GM20431 (cell line): ENCODE results near the gene TGM2.

Source experiments
- in situ Hi-C: fragments of 300-500 bp; cut with MseI, MboI; formaldehyde crosslinking; loops from one replicate; pipeline ENCODE4 v1.15.0; 2020; ENCODE audit warnings: low sequenced_read_pairs; ENCODE audit not compliant: unreplicated experiment

The TGM2 gene

DNA sequence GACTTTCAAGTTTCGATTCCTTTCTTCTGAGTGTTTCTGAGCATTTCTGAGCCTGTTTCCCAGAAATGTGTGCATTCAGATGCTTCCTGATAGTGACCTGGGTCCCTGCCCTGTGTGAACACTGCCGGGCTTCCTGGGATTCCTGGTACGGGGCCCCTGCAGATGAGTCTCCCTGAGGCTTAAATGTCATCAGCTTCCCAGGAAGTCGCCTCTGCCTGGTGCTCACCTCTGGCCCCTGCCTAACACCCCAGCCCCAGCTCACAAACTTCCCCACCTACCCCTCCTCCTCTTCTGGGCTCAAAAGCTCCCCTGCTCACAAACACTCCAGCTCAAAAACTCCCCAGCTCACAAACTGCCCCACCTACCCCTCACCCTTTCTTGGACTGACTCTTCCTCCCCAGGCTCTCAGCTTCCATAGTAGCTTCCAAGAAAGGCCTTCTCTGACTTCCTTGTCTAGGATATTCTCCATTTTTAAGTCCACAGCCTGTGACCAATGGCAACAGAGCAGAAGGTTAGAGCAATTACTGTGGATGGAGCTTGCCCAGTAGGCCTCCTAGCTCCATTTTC is 42.0 kb downstream of the TGM2 start:
- in situ Hi-C loops: no loop called here

DNA sequence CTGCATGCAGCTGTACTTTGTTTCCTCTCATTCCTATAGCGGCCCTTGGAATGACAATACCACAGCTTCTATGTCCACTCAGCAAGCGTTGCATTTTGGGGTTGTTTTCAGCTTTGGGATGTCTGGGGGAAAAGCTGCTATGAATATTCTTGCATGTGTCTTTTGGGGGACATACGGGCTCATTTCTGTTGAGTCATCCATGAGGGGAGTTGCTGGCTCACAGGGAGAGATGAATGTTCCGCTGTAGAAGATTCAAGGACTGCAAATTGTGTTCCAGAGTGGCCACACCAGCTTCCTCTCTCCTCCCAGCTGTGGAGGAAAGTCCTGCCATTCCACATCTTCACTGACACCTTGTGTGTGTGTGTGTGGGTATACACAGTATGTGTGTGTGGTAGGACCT is 43.3 kb downstream of the TGM2 start:
- in situ Hi-C loops: no loop called here

DNA sequence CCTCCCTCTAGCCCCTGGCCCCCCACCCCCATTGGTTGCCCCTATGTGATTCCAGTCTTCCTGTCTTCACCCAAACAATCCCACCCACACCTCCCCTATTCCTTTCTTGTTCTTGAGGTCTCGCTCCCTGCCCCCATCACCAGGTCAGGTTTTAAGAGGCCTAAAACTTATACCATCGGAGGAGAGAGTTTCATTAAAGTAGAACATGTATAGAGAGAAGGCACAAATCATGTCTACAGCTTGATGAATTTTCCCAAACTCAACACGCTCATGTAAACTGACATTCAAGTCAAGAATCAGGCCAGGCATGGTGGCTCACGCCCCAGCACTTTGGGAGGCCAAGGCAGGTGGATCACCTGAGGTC is 44.5 kb downstream of the TGM2 start:
- in situ Hi-C loops: no loop called here

DNA sequence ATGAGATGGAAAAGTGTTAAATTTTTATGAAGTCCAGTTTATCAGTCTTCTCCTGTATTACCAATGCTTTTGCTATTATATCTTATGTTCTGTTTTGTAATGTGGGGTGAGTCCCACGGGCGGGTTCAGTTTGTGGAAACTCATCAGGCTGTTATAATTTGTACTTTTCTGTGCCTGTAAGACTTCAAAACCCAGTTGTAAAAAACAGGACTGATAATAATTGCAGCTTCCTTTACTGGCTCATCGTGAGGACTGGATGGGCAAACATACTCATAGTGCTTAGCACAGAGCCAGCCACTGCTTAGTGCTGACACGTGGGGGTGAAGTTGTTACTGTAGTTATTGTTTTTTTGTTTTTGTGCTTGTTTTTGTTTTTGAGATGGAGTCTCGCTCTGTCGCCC is 45.6 kb downstream of the TGM2 start:
- in situ Hi-C loops: no loop called here

DNA sequence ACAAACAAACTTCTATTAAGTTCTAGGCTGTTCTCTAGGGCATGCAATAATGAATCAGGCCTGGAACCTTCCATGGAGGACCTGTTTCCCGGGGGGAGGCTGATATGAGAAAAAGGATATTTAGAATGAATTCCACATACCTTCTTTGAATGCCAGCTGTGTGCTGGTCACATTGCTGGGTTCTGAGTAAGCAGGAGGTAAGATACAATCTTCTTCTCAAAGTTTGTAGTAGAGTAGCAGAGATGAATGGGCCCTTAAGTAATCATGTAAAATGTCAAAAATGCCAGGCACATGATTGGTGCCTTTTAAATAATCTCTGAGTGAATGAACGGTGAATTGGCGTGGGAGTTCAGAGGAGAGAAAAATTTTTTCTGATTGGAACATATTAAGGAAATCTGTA is 47.4 kb downstream of the TGM2 start:
- in situ Hi-C loops: no loop called here

DNA sequence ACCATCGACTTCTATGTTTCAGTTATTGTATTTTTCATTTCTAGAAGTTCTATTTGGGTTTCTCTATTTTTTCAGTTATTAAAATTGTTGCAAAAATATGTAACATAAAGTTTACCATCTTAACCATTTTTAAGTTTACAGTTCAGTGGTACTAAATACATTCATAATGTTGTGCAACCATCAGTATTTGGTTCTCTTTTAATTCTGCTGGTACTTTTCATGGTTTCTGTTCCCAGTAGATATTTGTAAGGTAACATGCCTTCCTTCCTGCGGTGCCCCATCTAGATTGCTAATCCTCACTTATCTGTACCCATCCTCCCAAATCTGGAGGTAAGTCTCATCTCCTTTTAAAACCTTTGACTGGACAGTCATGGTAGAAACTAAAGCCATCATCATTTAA is 47.9 kb downstream of the TGM2 start:
- in situ Hi-C loops: no loop called here

DNA sequence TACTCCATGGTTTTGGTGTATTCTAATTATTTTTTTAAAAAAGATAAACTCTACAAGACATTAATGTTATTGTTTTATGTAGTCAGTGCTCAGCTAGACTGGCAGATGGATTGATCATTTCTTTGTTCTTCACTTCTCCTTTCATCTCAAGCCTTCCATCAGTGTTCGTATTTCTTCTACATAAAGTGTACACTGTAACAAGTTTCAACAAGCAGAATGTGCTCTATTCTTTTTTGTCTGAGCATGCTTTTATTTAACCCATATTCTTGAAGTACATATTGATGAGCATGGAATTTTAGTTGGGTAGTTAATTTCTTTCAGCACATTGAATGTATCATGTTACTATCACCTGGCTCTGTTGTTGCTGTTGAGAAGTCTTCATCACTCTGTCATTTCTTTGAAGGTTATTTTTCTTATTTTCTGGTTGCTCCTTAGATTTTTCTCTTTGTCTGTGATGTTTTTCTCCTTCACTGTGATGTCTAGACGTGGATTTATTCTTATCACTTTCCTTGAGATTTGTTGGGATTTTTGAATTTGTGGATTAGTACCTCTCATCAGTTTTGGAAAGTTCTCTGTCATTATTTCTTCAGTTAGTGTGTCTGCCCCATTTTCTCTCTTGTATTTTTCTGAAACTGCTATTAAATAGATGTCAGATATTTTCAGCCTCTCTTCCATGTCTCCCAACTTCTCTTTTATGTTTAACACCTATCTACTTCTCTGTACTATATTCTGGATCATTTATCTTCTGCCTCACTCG is 48.5 kb downstream of the TGM2 start:
- in situ Hi-C loops: no loop called here

DNA sequence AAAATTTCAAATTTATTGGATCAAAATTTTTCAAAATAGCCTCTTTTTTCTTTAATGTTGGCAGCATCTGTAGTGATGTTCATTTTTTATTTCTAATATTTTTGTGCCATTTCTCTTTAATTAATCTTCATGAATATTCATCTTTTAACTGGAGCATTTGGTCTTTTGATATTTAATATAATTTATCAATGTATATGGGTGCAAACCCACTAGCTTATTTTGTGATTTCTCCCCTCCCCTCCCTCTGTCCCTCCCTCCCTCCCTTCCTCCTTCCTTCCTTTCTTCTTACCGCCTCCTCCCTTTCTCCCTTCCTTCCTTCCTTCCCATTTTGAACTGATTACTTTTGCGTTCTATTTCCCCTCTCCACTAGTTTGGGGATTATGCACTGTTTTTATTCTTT is 49.2 kb downstream of the TGM2 start:
- in situ Hi-C loops: no loop called here

DNA sequence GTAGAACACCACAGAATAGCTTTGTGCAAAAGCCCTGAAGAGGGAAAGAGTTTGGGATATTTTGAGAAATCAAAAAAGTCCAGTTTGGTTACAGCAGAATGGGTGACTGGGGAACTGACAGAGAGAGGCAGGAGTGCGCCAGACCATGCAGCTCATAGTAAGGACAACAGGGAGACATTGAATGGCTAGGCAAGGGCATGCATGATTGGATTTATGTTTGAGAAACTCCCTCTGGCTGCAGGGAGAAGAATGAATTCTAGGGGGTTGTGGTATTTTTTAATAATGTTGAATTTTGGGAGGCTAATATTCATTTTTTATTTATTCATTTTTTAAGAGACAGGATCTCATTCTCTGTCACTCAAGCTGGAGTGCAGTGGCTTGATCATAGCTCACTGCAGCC is 49.9 kb downstream of the TGM2 start:
- in situ Hi-C loops: no loop called here

DNA sequence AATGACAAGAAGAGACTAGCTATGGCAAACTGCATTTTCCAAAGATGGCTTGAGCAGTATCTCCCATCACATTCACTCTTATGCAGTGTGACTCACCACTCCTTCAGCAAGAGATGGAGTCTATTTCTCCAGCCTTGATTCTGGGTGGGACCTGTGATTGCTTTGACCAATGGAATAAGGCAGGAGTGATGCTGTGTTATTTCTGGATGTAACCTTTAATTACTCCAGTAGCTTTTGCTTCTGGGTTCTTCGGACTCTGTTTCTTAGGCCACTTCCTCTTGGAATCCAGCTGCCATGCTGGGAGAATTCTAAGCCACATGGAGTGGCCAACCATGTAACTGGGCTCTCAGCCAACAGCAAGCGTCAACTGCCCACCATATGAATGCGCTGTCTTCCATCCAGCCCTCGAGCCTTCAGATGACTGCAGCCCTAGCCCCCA is 50.7 kb downstream of the TGM2 start:
- in situ Hi-C loops: no loop called here

DNA sequence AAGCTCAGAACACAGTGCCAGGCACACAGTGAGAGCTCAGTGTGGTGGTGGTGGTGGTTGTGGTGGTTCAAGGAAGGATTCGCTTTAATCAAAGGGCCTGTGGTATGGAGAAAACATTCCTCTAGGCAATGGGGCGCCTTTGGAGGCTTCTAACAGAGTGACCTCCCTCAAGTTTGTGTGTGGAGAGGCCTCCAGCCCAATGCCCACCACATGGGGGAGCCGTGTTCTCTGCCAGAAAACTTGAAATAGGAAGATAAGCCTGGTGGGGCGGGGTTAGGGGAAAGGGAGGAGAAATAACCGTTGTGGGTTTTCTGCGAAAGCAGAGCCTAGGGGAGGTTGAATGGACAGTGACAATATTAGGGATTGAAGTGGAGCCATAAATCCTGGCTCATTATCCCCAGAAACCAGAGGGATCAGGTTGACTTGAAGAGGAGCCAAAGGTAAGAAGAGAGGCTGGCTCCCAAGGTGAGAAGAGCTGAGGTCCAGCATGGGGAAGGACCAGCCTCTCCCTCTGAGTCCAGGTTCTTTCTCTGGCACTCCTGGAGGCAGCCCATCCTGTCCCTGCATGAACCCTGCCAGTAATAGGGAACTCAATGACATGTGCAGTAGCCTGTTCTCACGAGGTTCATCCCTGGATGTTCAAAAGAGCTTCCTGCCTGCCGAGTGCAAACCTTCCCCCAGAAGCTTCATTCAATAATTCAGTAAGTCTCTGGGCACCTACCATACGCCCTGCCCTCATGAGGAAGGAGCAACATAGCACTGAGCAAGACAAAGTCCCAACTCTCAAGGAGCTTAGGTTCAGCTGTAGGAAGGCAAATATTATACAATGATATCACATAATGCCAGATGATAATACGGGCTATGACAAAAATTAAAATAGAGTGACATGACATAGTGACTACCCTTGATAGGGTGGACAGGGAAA is 51.4 kb downstream of the TGM2 start:
- in situ Hi-C loops: no loop called here

DNA sequence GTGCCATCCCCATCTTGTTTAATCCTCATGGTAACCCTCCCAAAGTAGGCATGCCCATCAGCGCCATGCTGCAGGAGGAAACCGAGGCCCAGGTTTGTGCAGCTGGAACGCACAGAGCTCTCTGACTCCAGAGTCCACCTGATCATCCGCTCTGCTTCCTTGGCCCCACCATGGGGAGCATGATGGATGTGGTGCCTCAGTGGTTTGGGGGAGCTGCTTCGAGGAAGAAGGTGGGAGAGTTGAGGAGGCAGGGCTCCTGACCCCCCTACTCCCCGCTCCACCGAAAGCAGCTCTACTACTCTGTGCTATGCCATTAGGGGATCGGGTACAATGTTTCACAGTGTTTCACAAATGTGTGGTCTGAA is 52.2 kb downstream of the TGM2 start:
- in situ Hi-C loops: no loop called here

DNA sequence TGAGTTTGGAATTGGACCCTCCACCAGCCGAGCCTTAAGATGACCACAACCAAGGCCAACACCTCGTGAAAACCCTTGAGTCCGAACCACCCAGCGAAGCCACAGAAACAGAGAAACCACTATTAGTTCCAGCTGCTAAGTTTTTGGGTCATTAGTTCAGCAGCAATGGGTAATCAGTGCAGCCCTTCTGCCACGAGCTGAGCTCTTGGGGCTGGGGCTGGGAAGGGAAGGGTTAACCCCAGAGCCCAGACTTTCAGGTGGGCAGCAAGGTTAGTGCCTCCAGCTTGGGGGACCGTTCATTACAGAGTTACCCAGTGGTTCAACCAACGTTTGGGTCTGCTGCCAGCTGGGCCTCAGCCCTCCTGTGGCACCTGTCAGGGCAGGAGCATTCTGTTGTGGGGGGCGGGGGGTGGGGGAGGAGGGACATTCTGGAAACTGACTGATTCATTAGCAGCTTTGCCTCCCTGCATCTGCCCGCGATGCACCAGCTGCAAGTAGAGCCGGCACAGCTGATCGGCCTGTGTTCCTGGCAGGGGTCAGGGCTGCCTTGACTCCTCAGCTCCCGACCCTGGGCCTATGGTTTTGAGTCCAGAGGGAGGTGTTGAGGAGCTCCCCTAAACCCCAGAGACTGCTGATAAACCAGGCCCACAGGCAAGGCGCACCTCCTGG is 52.7 kb downstream of the TGM2 start:
- in situ Hi-C loops: no loop called here

DNA sequence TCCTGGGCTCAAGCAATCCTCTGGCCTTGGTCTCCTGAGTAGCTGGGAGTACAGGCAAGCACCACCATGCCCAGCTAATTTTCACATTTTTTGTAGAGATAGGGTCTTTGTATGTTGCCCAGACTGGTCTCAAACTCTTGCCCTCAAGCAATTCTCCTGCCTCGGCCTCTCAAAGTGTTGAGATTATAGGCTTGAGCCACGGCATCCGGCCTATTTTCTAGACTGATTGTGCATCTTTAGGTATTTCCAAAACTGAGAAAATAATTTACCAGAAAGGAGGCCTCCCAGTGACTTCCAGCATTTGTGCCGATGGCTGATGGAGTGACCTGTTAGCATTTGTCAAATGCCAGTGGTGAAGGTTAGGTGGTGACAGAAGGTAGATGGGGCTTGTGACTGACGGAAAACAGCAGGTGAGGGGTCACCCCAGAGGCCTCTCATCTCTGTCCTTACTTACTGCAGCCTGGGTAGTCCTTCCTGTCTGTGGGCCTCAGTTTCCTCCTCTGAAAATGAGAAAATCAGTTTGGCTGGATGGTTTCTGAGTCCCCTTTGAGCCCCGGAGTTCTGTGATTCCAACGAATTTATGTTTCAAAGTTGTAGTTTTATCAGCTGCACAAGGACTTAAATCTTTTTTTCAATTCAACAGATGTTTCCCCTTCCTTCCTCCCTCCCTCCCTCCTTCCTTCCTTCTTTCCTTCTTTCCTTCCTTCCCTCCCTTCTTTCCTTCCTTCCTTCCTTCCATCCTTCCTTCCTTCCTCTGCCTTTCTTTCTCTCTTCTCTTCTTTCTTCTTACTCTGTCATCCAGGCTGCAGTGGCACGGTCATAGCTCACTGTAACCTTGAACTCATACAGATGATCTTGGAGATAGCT is 53.5 kb downstream of the TGM2 start:
- in situ Hi-C loops: no loop called here

DNA sequence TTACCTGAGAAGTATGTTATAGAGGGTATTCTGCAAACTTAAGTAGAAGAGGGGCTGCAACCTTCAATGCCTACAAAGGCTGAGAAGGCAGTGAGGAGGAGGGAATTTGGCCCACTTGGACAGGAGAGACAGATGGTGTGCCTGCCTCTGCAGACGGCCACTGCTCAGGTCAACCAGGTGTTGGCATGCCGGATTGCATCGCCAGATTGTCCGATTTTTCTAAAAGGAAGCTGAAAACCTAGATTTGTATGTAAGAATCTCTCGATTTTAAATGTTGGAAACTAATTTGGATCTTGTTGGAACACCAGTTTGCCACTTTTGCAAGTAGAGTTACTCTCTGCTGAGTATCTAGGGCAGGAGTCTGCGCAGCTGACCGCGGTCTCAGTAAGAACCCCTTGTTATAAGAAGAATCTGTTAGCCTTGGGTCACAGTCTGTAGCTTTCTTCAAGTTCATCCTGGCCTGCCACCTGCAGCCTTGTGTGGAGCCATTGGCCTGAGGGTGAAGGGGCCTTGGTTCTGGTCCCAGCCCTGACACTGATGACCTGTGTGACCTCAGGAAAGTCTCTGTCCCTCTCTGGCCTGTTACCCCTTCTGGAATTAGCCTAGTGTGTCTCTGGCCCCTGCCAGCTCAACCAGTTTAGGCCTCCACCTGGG is 54.4 kb downstream of the TGM2 start:
- in situ Hi-C loops: no loop called here

DNA sequence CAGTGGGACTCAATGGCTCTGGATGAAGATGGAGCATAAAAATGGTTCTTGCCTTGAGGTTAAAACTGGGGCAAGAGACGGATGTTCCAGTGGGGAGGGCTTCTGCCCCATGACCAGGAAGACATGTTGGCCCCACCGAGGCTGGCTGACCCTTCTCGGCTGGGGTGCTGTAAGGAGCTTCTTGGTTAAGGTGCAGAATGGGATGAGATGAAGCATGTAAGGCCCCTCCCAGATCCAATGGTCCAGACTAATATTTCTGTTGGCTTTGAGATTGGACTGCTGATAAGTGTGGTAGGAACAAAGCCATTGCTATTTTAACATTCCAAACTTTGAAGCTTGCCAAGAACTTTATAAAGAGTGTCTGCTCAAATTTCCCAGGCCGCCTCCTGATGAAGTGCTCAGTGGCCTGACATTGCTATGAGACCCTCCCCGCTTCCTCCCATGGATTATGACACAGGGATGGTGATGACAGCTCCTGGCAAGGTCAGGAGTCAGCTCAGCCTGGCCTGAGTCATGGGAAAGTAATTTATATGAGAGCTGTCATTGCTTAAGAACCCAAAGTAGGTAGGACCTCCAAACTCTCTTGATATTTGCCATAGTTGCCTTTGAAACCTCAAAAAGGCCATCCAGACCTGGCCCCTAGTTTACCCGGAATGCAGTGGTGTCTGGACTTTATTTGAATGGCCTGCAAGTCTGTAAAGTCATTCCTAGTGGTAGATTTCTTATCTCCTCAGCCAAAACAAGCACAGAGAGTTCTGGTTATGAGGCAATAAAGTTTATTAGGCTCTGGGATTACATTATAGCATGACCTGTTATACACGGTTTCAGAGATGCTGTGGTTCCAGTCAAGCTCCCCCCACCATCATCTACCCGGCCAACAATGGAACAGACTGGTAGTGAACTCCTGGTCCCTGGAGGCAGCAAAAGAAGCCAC is 55.2 kb downstream of the TGM2 start:
- in situ Hi-C loops: no loop called here

DNA sequence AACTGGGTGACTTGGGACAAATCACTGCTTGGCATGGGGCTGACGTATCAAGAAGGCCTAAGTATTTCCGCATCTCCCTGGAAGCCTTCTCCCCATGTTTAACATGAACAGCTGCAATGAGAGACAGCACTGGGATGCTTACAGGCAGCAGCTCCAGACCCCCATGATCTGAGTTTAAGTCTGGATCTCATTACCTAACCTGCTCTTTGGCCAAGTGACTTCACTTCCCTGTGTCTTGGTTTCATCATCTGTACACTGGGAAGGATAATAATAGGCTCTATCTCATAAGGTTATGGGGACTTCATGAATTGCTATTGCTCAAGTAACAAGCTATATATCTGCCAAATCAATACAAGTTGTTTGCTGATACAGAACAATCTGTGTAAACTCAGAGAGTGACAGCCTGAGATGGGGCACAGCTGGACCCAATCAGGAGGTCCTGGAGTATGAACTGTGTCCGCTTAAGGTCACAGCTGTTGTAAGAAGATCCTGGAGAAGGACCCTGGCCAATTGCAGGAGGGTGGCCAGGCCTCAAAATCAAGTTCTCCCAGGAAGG is 56.0 kb downstream of the TGM2 start:
- in situ Hi-C loops: no loop called here

DNA sequence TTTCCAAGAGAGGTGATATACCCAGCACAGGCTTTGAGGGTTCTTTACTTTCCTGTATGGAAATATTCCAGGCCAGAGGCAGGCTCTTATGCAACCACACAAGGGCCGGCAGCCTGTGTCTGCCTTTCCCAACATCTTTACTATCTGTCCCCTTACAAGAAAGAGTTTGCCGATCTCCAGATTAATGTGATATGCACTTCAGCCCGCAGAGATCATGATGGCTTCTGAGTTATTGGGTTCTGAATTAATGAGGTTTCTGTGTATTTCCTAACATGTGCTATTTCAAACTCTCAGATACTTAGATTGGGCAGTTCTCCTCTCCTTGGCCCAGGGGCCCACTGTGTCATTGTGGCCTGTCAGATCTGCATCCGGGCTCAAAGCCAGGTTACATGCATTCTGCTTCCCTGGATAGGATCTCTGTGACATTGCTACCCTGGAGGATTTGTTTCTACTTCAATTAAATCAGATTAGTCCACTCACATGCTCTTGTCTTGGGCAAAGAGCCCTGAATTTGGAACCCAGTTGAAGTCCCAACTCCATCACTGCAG is 56.6 kb downstream of the TGM2 start:
- in situ Hi-C loops: no loop called here
